Left ventricle myocardium inferior (tissue), 1 donor: ENCODE results near the gene TEAD1. TPM values are rescaled to one million over a fixed set of nuclear protein-coding genes. Genes with fewer than 3 reads are reported as not detected.
A peak's percentile ranks its signal among the peaks of the same experiment; 100 is the strongest.

ENCODE experiments used
- DNase-seq: peaks from one replicate; pipeline ENCODE4 v3.0.0-alpha.2; 2020
- H3K27ac ChIP-seq: fragments of 200-600 bp; replicated peaks from 2 replicates; pipeline ENCODE4 v1.8.0; 2021
- H3K27me3 ChIP-seq: fragments of 200-600 bp; 2 replicates; pipeline ENCODE4 v1.8.0; 2021; ENCODE audit warnings: low read depth
- H3K36me3 ChIP-seq: fragments of 200-600 bp; 2 replicates; pipeline ENCODE4 v1.8.0; 2021
- H3K4me1 ChIP-seq: fragments of 200-600 bp; 2 replicates; pipeline ENCODE4 v1.8.0; 2021
- H3K4me3 ChIP-seq: fragments of 200-600 bp; 2 replicates; pipeline ENCODE4 v1.8.0; 2021; ENCODE audit warnings: mild to moderate bottlenecking, moderate library complexity
- H3K9me3 ChIP-seq: fragments of 200-600 bp; replicated peaks from 2 replicates; pipeline ENCODE4 v1.8.0; 2021
- intact Hi-C: fragments of 100-400 bp; cut with micrococcal nuclease; formaldehyde crosslinking; loops from one replicate; pipeline ENCODE4 v1.11.0; 2022
- total RNA-seq: library from RNA; stranded (reverse); fragmentation: NEBNext Ultra II Directional; extraction: Animal tissue kit (Norgen Biotek cat#: 25700); gene quantifications from one replicate; pipeline ENCODE4 v1.2.1, GENCODE V29; 2021
- TF ChIP-seq, protein P1 (sequence below): fragments of 200-600 bp; IDR thresholded peaks from 2 replicates; pipeline ENCODE4 v1.8.0; 2021; ENCODE audit warnings: antibody characterized with exemption, mild to moderate bottlenecking, borderline replicate concordance
- donor health status: DM: no; HTN: yes; CAD: no; lungs with severe emphysema.

The TEAD1 gene
- total RNA-seq, 1 donor from 2014 or later, result 121 TPM

DNA sequence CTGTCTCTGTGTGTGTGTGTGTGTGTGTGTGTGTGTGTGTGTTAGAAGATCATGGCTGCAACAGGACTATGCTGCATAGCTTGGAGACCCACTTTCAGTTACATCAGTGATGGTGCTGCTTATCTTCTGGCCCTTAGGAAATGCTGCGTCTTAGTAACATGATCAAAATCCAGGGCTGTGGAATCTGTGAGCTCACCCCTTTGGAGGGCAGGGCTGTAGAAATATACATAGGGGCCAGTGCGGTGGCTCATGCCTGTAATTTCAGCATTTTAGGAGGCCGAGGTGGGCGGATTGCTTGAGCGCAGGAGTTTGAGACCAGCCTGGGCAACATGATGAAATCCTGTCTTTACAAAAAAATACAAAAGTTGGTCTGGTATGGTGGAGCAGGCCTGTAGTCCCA, 183.4 kb downstream of the TEAD1 start:
- Histone ChIP-seq H3K4me1 (peaks cover 56% of the 10 kb centered on the region), H3K27ac (no peak overlapping the region), H3K27me3 (no peaks in the 10 kb centered on the region), H3K9me3 (no peaks in the 10 kb centered on the region), H3K4me3 (no peak overlapping the region), H3K36me3 (no peaks in the 10 kb centered on the region)
- DNase-seq, result no peak
- TF ChIP-seq, protein P1, sequence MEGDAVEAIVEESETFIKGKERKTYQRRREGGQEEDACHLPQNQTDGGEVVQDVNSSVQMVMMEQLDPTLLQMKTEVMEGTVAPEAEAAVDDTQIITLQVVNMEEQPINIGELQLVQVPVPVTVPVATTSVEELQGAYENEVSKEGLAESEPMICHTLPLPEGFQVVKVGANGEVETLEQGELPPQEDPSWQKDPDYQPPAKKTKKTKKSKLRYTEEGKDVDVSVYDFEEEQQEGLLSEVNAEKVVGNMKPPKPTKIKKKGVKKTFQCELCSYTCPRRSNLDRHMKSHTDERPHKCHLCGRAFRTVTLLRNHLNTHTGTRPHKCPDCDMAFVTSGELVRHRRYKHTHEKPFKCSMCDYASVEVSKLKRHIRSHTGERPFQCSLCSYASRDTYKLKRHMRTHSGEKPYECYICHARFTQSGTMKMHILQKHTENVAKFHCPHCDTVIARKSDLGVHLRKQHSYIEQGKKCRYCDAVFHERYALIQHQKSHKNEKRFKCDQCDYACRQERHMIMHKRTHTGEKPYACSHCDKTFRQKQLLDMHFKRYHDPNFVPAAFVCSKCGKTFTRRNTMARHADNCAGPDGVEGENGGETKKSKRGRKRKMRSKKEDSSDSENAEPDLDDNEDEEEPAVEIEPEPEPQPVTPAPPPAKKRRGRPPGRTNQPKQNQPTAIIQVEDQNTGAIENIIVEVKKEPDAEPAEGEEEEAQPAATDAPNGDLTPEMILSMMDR, result no peak
- intact Hi-C loops, result no loop called here

DNA sequence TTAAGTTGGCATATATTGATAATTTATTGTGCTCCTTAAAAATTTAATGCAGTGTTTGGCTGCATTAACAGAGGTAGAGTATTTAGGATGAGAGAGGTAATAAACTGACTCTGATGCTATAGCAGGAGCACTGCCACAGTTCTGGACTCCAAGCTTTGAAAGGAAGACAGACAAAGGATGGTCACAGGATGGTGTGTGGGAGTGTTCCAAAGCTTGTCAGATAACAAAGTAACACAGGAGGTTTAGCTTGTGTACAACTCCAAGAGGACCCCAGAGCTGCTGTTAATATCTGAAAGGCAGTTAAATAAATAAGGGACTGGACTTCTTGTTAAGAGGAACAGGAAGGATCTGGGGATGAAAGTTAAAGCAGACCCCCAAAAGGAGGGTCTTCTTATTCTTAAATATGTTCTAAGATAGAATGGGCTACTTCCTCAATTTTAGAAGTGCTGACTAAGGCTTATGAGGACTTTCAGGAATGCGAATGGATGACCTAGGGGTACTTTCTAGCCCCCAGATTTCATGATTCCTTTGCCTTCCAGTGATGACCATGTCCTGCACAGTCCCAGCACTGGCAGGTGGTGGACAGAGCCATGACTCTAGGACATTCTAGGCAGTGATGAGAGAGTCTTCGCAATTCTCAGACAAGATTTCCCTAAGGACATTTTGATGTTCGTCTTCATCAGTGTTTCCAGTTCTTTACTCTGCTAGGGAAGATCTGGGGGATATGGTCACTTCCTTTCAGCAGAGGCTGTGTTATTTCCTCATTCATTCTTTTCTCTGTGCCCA, 185.8 kb downstream of the TEAD1 start:
- TF ChIP-seq, protein P1, result no peak
- Histone ChIP-seq H3K4me1 (peaks cover 56% of the 10 kb centered on the region), H3K27me3 (no peaks in the 10 kb centered on the region), H3K4me3 (no peak overlapping the region), H3K27ac (no peak overlapping the region), H3K9me3 (no peaks in the 10 kb centered on the region), H3K36me3 (no peaks in the 10 kb centered on the region)
- DNase-seq, result no peak
- intact Hi-C loops, result no loop called here

DNA sequence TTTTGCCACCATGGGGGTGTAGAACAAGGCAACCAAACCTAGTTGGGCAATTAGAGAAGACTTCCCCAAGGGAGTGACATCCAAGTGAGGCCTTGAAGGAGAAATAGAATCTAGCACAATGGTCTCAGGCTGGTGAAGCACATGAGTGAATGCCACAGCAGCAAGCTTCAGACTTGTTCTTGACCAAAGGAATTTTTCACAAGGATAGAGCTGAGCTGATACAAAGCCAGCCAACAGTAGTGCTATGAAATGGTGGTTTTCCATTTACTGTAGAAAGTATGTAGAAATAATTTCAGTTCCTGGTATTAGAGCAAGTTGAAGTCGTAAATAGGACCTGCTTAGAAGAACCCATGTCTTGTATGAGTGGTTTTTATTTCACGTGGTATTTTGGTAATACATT, 186.6 kb downstream of the TEAD1 start:
- intact Hi-C loops, result no loop called here
- Histone ChIP-seq H3K9me3 (no peaks in the 10 kb centered on the region), H3K4me1 (peaks cover 60% of the 10 kb centered on the region), H3K27me3 (no peaks in the 10 kb centered on the region), H3K4me3 (no peak overlapping the region), H3K36me3 (no peaks in the 10 kb centered on the region), H3K27ac (no peak overlapping the region)
- no peak for DNase-seq
- TF ChIP-seq, protein P1, result no peak

DNA sequence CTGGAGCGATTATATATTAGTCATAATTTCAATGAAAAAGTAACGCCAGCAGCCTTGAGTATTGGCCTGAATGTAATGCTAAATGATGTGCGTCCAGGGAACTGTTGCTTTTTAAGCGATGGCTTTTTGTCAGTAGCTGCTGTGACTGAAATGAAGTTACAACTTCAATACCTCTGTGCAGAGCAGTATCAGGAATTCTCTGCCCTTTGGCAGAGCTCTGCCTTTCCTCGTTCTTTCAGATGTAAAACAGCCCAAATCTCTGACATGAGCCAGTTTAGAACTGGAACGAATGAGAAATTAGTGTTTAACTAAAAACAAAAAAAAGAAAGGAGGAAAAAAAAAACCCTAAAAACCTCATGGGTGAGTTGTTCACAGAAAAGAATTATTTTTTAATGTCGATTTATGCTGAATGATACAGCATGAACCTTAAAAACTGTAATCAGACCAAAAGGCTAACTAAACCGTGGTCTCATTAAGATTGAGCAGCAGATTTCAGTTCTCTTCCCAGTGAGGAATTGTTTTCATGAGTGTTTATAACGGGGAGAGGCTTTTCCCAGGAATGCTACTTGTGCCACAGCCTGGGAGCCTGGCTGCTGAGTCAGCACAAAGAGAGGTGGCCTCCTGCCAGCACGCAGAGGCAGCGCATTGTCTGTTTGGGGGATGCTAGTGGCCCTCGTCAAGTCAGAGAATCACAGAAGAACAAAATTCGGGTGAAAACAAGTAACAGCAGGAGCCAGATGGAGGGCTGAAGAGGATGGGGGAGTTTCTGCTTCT, 188.7 kb downstream of the TEAD1 start:
- Histone ChIP-seq H3K36me3 (no peaks in the 10 kb centered on the region), H3K4me3 (peak overlapping the region; percentile 19), H3K9me3 (no peaks in the 10 kb centered on the region), H3K4me1 (peaks cover 70% of the 10 kb centered on the region), H3K27me3 (no peaks in the 10 kb centered on the region), H3K27ac (peak overlapping the region; percentile 43)
- peak; percentile 26 for DNase-seq
- TF ChIP-seq, protein P1, result no peak
- intact Hi-C loops, result no loop called here

DNA sequence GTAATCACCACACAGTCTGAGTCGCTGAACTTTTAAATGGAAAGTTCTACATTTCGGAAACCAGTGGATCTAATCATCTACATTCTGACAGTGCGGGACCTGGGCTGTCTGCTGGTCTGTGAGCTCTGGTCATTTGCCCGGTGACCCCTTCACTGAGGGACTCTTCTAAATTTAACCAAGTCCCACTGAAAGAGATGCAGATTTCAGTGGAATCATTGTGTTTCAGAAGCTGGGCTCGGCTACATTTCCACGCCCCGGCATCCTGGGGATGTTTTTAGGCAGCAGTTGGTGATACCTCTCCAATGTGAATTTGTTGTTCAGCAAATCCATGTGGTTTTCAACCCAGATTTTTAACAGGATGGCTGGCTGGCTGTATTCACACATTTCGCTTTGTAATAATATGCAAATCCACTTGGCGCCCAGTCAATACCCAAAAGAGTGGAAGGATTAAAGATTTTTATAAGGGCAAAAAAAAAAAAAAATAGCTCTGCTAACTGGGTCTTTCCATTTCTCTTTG, 189.4 kb downstream of the TEAD1 start:
- Histone ChIP-seq H3K36me3 (no peaks in the 10 kb centered on the region), H3K9me3 (no peaks in the 10 kb centered on the region), H3K27me3 (no peaks in the 10 kb centered on the region), H3K4me1 (peaks cover 76% of the 10 kb centered on the region), H3K4me3 (peak overlapping the region; percentile 19), H3K27ac (peak overlapping the region; percentile 43)
- no peak for DNase-seq
- TF ChIP-seq, protein P1, result no peak
- intact Hi-C loops, result no loop called here
